ENCODE data around the gene DNMT3B.

DNA sequence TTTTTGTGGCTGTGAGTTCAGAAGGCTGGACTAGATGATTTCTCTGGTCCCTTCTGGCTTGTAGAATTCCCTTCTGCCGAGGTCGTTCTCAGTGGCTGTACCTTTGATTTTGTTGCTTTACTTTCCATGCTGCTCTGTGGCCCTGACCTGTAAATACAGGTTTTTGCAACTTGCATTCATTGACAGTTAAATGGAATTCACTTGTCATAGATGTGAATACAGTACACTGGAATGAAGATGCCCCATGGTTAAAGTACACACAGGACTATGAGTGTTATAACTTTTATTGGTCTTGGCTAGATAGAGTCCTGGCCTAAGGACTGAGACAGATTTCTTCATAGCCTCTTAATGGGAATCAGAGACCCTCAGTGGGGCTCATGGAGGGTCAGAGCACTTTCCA is 83.6 kb downstream of the DNMT3B start:
- no peak for TF ChIP-seq POLR2AphosphoS5 (IDR thresholded peaks at IDR 0.05; ENCODE audit: low read depth)
- TF ChIP-seq, protein P1, sequence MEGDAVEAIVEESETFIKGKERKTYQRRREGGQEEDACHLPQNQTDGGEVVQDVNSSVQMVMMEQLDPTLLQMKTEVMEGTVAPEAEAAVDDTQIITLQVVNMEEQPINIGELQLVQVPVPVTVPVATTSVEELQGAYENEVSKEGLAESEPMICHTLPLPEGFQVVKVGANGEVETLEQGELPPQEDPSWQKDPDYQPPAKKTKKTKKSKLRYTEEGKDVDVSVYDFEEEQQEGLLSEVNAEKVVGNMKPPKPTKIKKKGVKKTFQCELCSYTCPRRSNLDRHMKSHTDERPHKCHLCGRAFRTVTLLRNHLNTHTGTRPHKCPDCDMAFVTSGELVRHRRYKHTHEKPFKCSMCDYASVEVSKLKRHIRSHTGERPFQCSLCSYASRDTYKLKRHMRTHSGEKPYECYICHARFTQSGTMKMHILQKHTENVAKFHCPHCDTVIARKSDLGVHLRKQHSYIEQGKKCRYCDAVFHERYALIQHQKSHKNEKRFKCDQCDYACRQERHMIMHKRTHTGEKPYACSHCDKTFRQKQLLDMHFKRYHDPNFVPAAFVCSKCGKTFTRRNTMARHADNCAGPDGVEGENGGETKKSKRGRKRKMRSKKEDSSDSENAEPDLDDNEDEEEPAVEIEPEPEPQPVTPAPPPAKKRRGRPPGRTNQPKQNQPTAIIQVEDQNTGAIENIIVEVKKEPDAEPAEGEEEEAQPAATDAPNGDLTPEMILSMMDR (conservative IDR thresholded peaks at IDR 0.05; ENCODE audit: low read depth in 2 of 2) = no peak
- TF ChIP-seq, protein P2, sequence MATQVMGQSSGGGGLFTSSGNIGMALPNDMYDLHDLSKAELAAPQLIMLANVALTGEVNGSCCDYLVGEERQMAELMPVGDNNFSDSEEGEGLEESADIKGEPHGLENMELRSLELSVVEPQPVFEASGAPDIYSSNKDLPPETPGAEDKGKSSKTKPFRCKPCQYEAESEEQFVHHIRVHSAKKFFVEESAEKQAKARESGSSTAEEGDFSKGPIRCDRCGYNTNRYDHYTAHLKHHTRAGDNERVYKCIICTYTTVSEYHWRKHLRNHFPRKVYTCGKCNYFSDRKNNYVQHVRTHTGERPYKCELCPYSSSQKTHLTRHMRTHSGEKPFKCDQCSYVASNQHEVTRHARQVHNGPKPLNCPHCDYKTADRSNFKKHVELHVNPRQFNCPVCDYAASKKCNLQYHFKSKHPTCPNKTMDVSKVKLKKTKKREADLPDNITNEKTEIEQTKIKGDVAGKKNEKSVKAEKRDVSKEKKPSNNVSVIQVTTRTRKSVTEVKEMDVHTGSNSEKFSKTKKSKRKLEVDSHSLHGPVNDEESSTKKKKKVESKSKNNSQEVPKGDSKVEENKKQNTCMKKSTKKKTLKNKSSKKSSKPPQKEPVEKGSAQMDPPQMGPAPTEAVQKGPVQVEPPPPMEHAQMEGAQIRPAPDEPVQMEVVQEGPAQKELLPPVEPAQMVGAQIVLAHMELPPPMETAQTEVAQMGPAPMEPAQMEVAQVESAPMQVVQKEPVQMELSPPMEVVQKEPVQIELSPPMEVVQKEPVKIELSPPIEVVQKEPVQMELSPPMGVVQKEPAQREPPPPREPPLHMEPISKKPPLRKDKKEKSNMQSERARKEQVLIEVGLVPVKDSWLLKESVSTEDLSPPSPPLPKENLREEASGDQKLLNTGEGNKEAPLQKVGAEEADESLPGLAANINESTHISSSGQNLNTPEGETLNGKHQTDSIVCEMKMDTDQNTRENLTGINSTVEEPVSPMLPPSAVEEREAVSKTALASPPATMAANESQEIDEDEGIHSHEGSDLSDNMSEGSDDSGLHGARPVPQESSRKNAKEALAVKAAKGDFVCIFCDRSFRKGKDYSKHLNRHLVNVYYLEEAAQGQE (IDR thresholded peaks at IDR 0.05; ENCODE audit: unreplicated experiment) = no peak
- no peak for TF ChIP-seq EZH2phosphoT487 (IDR thresholded peaks at IDR 0.05; ENCODE audit: unreplicated experiment)
- TF ChIP-seq CREB1 (CRISPR knock-in tag; IDR thresholded peaks at IDR 0.05; ENCODE audit: low read depth) = no peak
- TF ChIP-seq EZH2 (IDR thresholded peaks at IDR 0.05; ENCODE audit: low read depth, unreplicated experiment) = no peak
- no peak for TF ChIP-seq NANOG (IDR thresholded peaks at IDR 0.05; ENCODE audit: borderline replicate concordance)
- TF ChIP-seq JUNB (IDR thresholded peaks at IDR 0.05; ENCODE audit: unreplicated experiment) = no peak
- TF ChIP-seq, protein P3, sequence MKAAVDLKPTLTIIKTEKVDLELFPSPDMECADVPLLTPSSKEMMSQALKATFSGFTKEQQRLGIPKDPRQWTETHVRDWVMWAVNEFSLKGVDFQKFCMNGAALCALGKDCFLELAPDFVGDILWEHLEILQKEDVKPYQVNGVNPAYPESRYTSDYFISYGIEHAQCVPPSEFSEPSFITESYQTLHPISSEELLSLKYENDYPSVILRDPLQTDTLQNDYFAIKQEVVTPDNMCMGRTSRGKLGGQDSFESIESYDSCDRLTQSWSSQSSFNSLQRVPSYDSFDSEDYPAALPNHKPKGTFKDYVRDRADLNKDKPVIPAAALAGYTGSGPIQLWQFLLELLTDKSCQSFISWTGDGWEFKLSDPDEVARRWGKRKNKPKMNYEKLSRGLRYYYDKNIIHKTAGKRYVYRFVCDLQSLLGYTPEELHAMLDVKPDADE (IDR thresholded peaks at IDR 0.05) = no peak
- no peak for TF ChIP-seq ZNF331 (CRISPR knock-in tag; IDR thresholded peaks at IDR 0.05; ENCODE audit: low read depth)
- no peak for TF ChIP-seq STAT1 (IDR thresholded peaks at IDR 0.05; ENCODE audit: unreplicated experiment)
- no peak for TF ChIP-seq ZNF114 (CRISPR knock-in tag; IDR thresholded peaks at IDR 0.05)

Measured in GM23338 (cell line).